Activated CD4-positive, CD25-positive, alpha-beta regulatory T cell treated with anti-CD3 and anti-CD28 coated beads, Interleukin-2, amount 50 U/mL, for 16 hours (primary cell): ENCODE results near the gene E4F1.

ENCODE experiments used
- DNase-seq: peaks from one replicate; pipeline ENCODE4 v3.0.0-alpha.2; 2020; ENCODE audit warnings: low read depth, low spot score

E4F1 gene

GRCh38 chr16:2275476-2276367 is 52.3 kb downstream of the E4F1 start:
- DNase-seq = no peak

- no peak for DNase-seq
Observed at GRCh38 chr16:2276368-2277195, 53.2 kb downstream of the E4F1 start.

- DNase-seq = no peak
Observed at GRCh38 chr16:2277466-2278271, 54.3 kb downstream of the E4F1 start.

- DNase-seq = no peak
Observed at GRCh38 chr16:2278272-2278608, 54.8 kb downstream of the E4F1 start.

- no peak for DNase-seq
Observed at GRCh38 chr16:2278956-2279800, 55.8 kb downstream of the E4F1 start.

GRCh38 chr16:2280461-2280860 is 57.1 kb downstream of the E4F1 start:
- DNase-seq = no peak

DNA sequence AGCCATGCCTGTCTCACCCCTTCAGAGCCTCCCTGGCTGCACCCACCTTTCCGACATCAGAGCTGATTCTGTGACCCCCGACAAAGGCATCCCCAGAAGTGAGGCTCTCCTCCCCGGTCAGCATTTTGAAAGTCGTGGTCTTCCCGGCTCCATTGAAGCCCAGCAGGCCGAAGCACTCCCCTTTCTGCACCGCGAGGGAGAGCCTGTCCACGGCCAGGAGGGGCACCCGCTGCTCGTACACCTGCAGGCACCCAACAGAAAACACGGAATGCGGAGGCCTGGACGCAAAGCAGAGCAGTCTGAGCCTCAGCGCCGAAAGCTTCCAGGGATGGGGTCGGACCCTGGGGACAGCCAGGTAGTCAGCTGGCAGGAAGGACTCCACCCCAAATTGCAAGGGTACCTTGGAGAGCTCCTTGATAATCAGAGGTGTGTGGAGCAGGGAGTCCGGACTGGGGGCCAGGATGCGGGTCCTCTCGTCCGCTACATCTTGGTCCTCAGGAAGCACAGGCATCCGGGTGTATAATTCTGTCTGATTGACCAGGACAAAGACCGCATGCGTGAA is 57.7 kb downstream of the E4F1 start:
- no peak for DNase-seq

- no peak for DNase-seq
Observed at GRCh38 chr16:2282262-2282661, 58.9 kb downstream of the E4F1 start.

- no peak for DNase-seq
Observed at GRCh38 chr16:2282866-2283555, 59.6 kb downstream of the E4F1 start.

- DNase-seq = no peak
Observed at GRCh38 chr16:2284001-2284770, 60.8 kb downstream of the E4F1 start.

DNA sequence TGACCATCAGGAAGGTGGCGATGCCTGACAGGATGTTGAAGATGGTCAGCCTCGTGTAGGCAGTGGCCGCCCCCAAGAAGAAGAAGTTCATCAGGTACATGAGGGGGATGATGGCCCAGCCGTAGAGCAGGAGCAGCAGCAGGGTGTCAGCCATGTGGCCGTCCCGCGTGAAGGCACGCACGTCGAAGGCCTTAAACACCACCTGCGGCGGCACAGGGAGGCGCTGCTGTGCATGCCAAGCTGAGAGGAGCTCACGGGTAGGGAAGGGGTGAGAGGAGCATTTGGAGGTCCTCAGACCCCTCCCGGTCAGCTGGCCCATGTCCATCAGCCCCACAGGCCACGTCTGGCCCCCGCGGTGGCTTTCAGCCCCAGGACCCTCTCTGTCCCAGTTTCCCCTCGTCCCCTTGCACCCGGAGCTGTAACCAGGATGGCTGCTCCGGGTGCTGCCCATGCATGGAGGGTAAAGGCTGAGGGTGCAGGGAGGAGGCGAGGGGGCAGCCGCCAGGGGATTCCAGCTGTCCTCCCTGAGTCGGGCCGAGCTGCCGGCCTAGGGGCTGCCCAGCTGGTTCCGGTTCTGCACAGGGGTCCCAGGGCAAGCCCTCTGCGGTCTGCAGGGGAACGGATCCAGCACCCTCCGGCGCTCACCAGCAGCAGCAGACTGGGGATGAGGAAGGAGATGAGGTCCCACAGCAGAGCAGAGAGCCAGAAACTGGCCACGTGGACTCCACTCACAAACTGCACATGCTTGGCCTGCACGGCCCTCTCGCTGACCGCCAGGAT is 61.6 kb downstream of the E4F1 start:
- DNase-seq = no peak
